Measurements from ENCODE around the gene CIPC.
A peak's percentile ranks its signal among the peaks of the same experiment; 100 is the strongest.

The CIPC gene

DNA sequence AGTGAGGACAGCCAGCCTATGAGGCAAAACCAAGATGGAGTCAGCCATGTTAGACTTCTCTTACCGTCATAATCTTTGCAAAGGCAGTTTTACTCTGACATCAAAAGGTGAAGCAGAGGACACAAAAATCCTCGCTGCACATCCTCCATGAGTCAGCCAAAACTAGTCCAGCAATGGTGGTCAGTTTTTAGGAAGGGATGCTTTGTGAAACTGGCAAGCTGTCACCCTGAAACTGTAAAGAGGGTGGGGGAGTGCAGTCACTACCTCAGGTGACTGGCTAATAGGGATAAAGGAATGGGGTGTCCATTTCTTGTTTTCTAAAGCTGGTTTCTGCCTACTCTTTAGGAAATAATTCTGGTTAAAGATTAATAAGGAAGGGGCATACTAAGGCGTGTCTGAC, 5.4 kb upstream of the CIPC start:
- Histone ChIP-seq H3K4me3 (ENCODE audit: low read depth, low read length) (no peak overlapping the region), H3K27me3 (replicated peaks) (no peaks in the 10 kb centered on the region), H3K36me3 (replicated peaks) (no peaks in the 10 kb centered on the region), H3K27ac (no peak overlapping the region)
- DNase-seq = no peak
- TF ChIP-seq, protein P1, sequence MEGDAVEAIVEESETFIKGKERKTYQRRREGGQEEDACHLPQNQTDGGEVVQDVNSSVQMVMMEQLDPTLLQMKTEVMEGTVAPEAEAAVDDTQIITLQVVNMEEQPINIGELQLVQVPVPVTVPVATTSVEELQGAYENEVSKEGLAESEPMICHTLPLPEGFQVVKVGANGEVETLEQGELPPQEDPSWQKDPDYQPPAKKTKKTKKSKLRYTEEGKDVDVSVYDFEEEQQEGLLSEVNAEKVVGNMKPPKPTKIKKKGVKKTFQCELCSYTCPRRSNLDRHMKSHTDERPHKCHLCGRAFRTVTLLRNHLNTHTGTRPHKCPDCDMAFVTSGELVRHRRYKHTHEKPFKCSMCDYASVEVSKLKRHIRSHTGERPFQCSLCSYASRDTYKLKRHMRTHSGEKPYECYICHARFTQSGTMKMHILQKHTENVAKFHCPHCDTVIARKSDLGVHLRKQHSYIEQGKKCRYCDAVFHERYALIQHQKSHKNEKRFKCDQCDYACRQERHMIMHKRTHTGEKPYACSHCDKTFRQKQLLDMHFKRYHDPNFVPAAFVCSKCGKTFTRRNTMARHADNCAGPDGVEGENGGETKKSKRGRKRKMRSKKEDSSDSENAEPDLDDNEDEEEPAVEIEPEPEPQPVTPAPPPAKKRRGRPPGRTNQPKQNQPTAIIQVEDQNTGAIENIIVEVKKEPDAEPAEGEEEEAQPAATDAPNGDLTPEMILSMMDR (IDR thresholded peaks at IDR 0.05; ENCODE audit: low read depth, low read length, missing control alignments) = no peak
- in situ Hi-C loops (cut with HindIII; ENCODE audit: low pct_ligation_motif_present, low sequenced_read_pairs) = no loop called here

DNA sequence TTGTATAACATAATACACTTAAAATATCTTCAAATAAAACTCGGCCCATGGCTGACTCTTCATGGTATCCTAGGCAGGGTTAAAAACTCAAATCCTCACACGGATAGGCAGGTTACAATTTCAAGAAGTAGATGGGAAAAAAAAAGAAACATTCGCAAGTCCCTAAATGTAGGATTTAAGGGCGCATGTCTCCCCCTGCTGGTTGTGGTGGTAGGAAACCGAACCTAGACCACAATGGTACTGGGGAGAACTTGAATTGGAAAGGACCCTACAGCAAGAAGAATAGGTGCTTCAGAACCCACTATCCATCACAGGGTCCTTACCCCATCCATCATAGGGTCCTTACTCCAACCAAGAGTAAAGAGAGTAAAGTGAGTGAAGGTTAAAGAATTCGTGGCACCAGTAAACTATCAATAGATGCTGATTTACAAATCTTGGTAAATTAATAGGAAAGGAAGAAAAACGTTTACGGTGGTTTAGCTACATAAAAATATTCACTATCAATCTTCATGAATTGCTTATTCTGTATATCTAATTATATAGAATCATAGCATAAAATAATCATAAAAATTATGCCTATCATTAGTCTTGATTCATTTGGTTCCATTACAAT, 3.3 kb upstream of the CIPC start:
- TF ChIP-seq, protein P1 (IDR thresholded peaks at IDR 0.05; ENCODE audit: low read depth, low read length, missing control alignments) = peak; percentile 92
- Histone ChIP-seq H3K27me3 (replicated peaks) (no peaks in the 10 kb centered on the region), H3K4me3 (ENCODE audit: low read depth, low read length) (no peak overlapping the region), H3K27ac (no peak overlapping the region), H3K36me3 (replicated peaks) (no peaks in the 10 kb centered on the region)
- peak; percentile 71 for DNase-seq
- in situ Hi-C loops (cut with HindIII; ENCODE audit: low pct_ligation_motif_present, low sequenced_read_pairs) = no loop called here

DNA sequence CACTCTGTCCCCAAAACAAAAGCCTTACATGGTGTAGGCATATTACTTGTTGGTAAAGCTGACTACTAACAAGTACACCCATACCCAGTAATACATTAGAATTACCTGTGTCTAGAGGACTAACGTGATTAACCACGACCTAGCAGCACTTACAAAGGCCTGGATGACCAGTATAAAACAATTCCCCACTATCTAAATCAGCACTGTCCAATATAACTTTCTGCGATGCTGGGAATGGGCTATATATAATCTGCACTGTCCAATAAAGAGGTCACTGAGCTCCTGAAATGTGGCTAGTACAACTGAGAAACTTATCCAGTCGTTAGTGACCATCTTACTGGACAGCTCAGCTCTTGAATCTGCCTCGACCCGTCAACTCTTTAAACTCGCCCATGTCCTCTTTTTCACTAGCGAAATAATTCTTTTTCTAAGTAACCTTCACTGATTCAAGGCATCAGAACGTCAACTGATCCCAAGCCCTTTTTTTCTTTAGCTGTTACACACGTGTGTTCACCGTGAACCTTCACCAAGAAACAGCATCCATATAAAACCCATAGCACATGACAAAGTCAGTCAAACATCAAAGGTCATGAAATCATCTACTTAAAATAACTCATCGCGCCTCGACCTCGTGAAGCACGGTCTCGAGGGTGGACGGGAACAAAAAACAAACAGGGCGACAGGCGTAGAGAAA, 905 bp upstream of the CIPC start:
- Histone ChIP-seq H3K36me3 (replicated peaks) (no peaks in the 10 kb centered on the region), H3K27me3 (replicated peaks) (no peaks in the 10 kb centered on the region), H3K27ac (peak overlapping the region; percentile 87), H3K4me3 (ENCODE audit: low read depth, low read length) (peak overlapping the region; percentile 64)
- peak; percentile 21 for DNase-seq
- TF ChIP-seq, protein P1 (IDR thresholded peaks at IDR 0.05; ENCODE audit: low read depth, low read length, missing control alignments) = no peak
- in situ Hi-C loops (cut with HindIII; ENCODE audit: low pct_ligation_motif_present, low sequenced_read_pairs) = no loop called here

DNA sequence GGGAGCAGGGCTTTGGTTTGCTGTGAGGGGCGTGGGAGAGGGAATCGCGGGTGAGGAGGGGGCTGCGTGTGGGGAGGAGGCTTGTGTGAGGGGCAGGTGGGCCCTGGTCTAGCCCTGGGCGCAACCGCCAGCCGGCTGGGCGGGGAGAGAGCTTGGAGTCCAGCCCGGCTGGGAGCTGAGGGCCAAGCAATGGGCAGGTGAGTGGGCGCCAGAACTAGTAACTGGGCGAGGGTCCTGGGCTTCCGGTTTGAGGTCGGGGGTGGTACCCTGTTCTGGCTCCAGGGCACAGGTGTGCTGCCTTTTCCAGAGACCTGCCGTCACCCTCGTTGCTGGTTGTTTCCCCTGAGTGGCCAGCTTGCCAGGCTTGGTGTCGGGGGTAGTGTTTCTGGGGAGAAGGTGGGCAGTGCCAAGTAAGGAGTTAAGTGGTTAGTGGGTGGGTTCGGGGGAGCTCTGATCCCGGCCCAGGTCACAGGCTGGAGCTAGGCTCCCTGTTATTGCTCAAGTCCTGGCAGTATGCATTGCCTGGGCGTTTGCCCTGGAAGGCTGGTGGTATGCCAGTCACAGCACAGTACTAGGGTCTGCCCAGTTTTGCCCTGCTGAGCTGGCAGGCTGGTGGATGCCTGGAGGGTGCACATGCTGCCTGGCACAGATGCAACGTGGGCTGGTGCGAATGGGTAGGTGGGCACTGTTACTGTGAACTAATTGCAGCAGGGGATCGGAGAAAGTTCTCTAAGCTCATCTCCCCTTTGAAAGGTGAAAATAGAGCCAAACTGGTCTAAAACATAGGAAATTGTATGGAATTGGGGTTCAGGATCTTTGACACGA, 683 bp downstream of the CIPC start:
- H3K4me3 ChIP-seq (ENCODE audit: low read depth, low read length) = peak overlapping the region; percentile 98
- no peaks in the 10 kb centered on the region for H3K36me3 ChIP-seq (replicated peaks)
- no peaks in the 10 kb centered on the region for H3K27me3 ChIP-seq (replicated peaks)
- DNase-seq = no peak
- in situ Hi-C loops (cut with HindIII; ENCODE audit: low pct_ligation_motif_present, low sequenced_read_pairs) = no loop called here
- TF ChIP-seq, protein P1 (IDR thresholded peaks at IDR 0.05; ENCODE audit: low read depth, low read length, missing control alignments) = no peak
- peak overlapping the region; percentile 59 for H3K27ac ChIP-seq

DNA sequence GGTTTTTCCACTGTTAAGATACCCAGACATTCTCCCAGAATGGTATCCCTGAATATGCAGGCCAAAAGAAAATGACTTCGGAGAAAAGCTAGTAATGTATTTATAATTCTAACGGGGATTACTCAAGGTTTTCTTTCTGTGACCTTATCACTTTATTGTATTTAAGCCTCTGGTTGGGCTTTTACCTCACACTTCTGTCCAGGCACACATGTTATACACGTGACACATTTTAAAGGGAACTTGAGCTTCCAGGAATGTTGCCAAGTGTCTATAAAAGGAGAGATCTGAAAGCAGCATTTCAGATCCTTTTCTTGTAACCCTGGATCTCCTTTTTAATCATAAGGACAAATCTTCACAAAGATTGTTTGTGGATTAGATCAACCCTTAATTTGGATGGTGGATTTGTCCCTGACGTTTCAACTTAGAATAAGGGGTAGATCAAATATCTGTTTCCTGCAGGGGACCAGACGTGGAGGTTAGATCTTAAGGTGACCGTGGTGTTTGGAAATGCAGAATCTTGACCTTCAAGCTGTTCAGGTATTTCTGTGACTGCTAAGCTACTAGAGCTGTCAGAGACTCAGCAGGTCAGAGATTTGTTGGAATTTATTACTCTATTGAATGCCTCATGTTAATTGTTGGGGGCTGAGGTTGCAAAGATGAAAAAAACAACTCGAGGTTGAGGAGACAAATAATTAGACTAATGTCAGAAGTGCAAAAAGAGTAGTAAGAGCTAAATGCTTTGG, 1.5 kb downstream of the CIPC start:
- Histone ChIP-seq H3K27ac (no peak overlapping the region), H3K4me3 (ENCODE audit: low read depth, low read length) (no peak overlapping the region), H3K36me3 (replicated peaks) (no peaks in the 10 kb centered on the region), H3K27me3 (replicated peaks) (no peaks in the 10 kb centered on the region)
- TF ChIP-seq, protein P1 (IDR thresholded peaks at IDR 0.05; ENCODE audit: low read depth, low read length, missing control alignments) = no peak
- in situ Hi-C loops (cut with HindIII; ENCODE audit: low pct_ligation_motif_present, low sequenced_read_pairs) = no loop called here
- DNase-seq = peak; percentile 40

Measured in brain microvascular endothelial cell (primary cell).